GM11168 (cell line): ENCODE data around the gene BPHL.
"Not testable (repeated sequence)": the region's sequence is repeated elsewhere in the genome, so short reads cannot be mapped to it uniquely, and the experiment has no call there.

Experiments used
- in situ Hi-C: fragments of 300-500 bp; cut with MboI; formaldehyde crosslinking; loops from one replicate; pipeline ENCODE4 v1.12.0; 2022; ENCODE audit warnings: low sequenced_read_pairs; ENCODE audit not compliant: unreplicated experiment

Gene BPHL

DNA sequence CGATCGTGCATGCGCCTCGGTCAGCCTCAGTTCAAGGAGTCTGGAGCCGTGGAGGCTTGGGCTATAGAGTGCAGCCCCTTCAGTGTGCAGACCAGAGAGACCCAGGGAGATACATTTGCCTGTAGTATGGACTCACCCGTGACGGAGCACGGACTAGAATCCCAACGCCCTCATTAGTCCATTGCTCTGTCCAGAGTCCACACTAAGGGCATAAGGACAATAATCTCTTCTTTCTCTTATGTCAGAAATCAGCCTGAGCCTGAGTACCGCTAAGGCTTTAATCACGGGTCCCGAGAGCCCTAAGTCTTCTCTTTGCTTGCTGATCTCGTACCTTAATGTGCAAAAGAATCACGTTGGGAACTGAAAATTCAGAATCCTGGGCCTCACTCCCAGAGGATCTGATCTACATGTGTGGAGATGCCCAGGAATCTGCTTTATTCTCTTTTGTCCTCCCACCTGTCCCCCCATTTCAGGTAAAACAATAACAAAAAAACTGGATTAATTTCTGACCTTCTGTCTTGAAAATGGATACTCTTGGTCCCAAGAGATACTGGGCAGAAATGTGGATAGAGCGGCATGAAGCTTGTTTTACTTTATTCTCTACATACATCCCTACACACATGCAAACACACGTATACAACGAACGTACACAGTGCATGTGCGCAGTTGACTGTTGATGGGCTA lies 671 bp downstream of the BPHL start:
- in situ Hi-C loops: no loop called here

DNA sequence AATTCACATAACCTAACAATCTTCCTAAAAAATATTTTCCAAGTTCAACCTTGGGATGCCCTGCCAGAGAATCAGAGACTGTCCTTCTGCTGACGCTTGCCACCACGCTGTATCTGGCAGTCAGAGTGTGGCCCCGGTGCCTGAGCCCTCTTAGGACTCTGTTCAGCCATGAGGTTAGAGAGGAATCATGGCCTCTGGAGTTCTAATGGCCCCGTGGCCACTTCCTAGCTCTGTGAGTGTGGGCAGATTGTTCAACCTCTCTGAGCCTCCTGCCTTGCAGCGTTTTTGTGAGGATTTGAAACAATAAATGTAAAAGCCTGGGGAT lies 2.2 kb downstream of the BPHL start:
- in situ Hi-C loops: loop anchor here (5.0 kb wide), 1 partner anchor 127 kb away; no protein-coding TSS in a partner anchor

GRCh38 chr6:3122823-3123182 lies 4.3 kb downstream of the BPHL start:
- in situ Hi-C loops: loop anchor here (5.0 kb wide), 1 partner anchor 124 kb away; no protein-coding TSS in a partner anchor

DNA sequence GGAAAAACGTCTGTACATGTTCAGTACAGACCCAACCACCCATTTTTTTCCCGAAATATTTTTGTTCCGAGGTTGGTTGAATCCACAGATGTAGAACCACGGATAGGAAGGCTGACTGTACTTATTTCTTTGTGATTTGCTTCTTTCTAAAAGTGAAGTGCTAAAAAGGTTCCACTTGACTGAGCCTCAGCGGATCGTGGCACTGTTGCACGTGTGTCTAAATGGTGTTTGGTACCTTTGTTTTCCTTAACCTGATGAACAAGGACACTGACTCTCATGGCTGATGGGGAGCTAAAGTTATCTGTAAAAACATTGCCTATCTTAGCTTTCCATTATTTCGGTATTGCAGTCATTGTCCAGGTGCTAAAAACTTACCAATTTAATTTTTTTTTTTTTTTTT lies 6.2 kb downstream of the BPHL start:
- in situ Hi-C loops: loop anchor here (5.0 kb wide), 1 partner anchor 123 kb away; no protein-coding TSS in a partner anchor

DNA sequence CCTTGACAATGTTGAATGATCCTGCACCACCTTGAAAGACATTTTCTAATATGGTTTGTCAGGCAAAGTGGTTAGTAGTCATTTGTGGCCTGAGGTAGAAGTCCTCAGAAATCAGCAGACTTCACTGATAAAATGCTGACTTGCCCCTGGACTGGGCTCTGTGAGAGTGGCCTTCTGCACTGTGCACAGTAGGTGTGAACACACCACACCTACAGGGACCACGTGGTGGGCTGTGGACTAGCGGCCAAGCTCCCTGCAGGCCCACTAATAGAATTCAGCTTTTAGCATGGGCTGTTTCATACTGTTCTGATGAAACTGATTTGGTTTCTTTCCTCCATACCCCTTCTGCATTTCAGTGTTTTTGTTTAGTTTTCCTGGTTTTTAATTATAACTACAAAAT lies 7.3 kb downstream of the BPHL start:
- in situ Hi-C loops: no loop called here

GRCh38 chr6:3128356-3129108 lies 10.0 kb downstream of the BPHL start:
- in situ Hi-C loops: no loop called here

GRCh38 chr6:3131695-3132094 lies 13.2 kb downstream of the BPHL start:
- in situ Hi-C loops: no loop called here

DNA sequence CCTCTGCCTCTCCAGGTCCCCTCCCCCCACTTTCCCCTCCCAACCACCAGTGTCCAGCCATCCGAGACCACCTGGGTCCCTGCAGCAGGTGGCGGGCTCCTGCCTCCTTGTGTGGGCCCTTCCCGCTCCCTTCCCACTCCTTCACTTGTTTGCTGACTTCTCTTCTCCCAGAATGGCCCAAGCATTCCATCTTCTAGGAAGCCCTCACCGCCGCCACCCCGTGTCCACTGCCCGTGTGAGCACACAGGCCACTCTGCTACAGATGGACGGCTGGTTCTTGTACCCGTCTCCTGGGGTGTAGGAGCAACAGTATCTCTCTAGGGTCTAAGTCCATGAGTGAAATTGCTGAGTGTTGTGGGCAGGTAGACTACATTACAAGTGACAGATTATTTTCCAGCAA lies 15.0 kb downstream of the BPHL start:
- in situ Hi-C loops: no loop called here

DNA sequence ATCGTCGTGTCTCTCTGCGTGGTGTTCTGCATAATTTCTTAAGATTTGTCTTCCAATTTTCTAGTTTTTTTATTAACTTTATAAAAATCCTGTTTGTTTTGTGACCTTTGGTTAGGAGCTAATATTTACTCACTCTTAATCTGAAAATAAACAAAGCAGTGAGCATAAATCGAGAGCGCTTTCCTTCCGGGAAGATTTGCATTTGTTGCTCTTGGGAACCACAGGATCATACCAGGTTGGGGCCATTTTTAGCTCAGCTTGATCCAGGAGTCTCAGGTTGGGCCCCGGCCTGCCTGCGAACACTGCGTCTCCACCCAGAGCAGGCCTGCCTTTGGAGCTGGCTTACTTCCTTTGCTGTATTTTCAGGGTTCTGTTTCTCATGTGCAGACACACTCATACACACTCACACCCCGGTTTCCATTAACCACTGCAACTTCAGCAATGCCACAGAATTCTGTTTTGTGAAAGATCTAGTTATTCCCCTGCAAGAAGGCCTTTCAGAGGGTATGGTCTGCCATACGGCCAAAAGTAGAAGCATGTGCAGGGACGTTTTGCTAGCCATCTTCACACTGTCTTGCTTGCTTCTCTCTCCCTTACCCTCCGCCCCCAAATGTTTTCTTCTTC lies 17.3 kb downstream of the BPHL start:
- in situ Hi-C loops: no loop called here

DNA sequence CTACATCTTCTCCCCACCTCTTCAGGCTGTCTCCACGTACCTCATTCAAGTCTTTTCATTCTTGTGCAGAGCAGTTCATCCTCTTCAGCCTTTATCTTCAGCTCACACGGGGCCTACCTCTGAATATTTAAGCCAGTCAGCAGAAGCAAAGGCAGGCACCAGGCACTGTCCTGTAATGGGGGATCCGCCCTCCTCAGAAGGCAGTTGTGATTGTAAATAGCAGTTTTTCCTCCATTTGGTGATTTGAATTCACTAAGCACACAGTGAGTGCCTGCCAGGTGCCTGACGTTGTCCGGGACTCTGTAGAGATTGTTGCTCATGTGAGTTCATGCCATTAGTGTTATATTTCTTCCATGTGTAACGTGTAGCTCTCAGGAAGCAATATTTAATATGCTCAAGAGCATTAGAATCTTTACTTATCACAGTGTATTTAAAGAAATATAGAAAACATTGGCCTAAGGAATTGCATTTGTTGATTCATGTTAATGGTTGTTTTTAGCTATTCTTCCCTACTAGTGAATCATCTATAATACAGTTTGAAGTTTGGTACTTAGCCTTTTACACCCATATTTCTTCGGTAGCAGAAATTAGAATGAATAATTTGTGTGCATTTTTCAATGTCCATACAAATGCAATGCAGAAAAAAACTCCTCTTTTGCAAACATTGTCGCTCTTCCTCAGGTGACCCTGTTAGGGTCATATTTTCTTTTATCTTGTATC lies 17.9 kb downstream of the BPHL start:
- in situ Hi-C loops: no loop called here

GRCh38 chr6:3137057-3137777 lies 18.7 kb downstream of the BPHL start:
- in situ Hi-C loops: no loop called here

- in situ Hi-C loops: not testable (repeated sequence)
These were observed 19.4 kb downstream of the BPHL start for GRCh38 chr6:3137873-3138272.

GRCh38 chr6:3138341-3138740 lies 19.8 kb downstream of the BPHL start:
- in situ Hi-C loops: no loop called here

DNA sequence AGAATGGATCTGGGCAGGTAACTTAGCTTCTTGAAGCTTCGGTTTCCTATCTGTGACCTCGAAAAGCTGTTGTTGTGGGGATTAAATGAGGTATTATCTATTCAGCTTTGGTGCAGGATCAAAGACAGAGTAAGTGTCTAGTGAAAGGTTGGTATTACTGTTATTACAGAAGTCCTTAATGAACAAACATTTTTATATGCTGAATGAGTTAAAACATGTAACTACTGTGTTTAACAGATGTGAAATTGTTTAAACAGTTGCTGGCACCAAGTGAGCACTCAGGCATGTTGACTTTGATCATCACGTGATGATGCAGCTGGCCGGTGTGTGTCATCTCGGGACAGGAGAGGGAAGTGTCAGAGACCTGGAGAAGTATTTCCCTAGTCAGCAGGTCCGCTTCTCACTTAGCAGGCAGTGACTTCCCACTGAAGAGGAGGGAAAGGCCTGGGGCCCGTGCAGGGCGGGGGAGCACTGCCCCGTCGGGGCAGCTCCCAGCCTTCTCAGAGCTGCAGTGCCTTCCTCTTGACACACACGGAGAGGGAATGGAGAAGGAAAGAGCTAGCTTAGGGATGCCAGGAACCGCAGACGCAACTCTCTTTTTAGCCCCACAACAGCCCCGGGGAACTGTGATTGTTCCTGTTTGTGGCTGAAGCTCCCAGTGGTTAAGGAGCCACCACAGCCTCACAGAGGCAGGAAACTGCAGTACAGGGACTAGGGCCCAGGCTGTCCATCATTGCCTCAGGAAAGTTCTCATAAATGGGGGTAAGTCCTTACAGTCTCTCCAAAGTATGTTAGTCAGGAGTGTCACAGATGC lies 20.8 kb downstream of the BPHL start:
- in situ Hi-C loops: no loop called here

DNA sequence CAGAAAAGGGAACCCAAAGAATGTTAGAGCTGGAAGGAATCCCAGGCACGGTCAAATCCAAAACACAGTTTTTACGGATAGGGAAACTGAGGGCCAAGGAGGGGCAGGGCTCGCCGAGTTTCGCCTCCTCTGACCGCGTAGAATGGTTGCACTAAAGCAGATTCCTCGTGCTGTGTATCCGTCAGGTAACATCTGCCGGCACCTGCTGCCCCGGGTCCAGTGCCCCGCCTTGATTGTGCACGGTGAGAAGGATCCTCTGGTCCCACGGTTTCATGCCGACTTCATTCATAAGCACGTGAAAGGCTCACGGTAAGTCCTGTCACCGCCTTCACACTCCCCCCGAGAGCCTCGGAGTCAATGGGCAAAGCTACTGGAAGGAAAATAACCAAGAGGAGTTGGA lies 21.7 kb downstream of the BPHL start:
- in situ Hi-C loops: no loop called here

DNA sequence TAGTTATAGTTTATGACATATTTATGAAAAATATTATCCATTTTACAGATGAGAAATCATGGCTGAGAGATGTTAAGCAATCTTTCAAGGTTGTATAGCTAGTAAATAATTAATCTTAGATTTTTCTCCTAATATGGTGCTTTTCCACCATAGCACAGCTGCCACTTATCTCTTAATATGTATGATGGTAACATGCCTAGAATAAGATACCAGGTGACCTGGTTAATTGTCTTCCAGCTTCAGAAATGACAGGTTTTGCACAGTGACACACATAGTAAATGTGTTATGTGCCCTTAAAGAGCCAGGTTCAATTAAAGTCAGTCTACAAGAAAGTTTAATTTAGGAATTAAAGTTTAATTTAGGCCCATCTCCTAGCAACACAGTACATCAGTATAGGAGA lies 24.0 kb downstream of the BPHL start:
- in situ Hi-C loops: no loop called here

GRCh38 chr6:3143158-3143557 lies 24.6 kb downstream of the BPHL start:
- in situ Hi-C loops: no loop called here

- in situ Hi-C loops: no loop called here
These were observed 26.1 kb downstream of the BPHL start for GRCh38 chr6:3144571-3144970.

DNA sequence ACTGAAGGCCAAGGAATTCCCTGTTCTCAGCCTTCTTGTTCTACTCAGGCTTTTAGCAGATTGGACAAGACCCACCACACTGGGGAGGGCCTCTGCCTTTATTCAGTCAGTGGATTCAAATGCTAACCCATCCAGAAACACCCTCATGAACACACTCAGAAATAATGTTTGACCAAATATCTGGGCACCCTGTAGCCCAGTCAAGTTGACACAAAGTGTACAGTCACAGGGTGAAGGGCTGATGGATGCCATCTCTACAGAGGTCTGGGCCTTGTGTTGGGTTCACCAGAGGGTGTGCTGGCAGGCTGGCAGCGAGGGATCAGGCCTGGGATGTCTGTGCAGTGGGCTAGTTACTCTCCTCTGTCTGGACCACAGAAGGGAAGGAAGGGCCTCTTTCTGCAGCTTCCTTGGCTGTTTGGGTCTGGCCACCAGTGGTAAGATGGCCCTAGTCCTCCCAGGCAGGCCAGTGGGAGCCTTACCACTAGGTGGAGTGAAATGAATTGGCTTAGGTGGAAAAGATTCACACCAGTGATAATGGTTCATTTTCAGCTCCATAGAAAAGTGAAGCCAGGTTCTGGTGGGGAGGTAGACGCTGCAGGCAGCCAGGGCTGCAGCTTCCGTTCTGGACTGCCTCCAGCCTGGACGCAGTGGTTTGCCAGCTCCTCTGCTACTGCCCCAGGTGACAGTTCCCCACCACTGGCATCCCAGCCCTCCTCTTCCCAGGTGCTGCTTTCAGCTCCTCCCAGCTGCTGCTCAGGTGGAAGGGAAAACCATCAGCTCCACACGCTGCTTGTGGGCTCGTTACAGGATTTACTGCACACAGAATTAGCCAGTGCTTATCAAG lies 29.6 kb downstream of the BPHL start:
- in situ Hi-C loops: no loop called here
